SU-DHL-6 (cell line): ENCODE data around the gene FGF9.

Experiments
- H2AFZ ChIP-seq: fragments of 200-600 bp; sonication (generic); 2 replicates; pipeline ENCODE4 v1.6.1; 2014; ENCODE audit warnings: low read depth, mild to moderate bottlenecking, moderate library complexity, mixed read lengths, antibody characterized with exemption, low read length; ENCODE audit not compliant: severe bottlenecking
- H3F3A ChIP-seq: fragments of 200-600 bp; shearing (Covaris generic); 2 replicates; pipeline ENCODE4 v1.6.0; 2016; ENCODE audit warnings: antibody characterized with exemption, mild to moderate bottlenecking; ENCODE audit not compliant: insufficient read depth
- H3K27ac ChIP-seq: fragments of 200-600 bp; sonication (generic); 2 replicates; pipeline ENCODE4 v1.5.1; 2016; ENCODE audit warnings: low read depth, mild to moderate bottlenecking, low read length, moderate library complexity, mixed read lengths
- H3K27me3 ChIP-seq: fragments of 200-600 bp; sonication (generic), shearing (Covaris generic); 2 replicates; pipeline ENCODE4 v1.6.0; 2014; ENCODE audit warnings: mild to moderate bottlenecking, low read length
- H3K36me3 ChIP-seq: fragments of 200-600 bp; sonication (generic); 2 replicates; pipeline ENCODE4 v1.6.1; 2014; ENCODE audit warnings: mild to moderate bottlenecking, low read length, mixed read lengths
- H3K4me2 ChIP-seq: fragments of 300-600, 200-600 bp; shearing (Covaris generic), sonication (generic); 2 replicates; pipeline ENCODE4 v1.6.0; 2014; ENCODE audit warnings: low read length, low read depth, mild to moderate bottlenecking; ENCODE audit not compliant: poor library complexity, severe bottlenecking
- H3K4me3 ChIP-seq: fragments of 200-600 bp; sonication (generic); 2 replicates; pipeline ENCODE4 v1.5.1; 2014; ENCODE audit warnings: antibody characterized with exemption, low read length, mild to moderate bottlenecking, mixed read lengths; ENCODE audit not compliant: insufficient read depth, poor library complexity, severe bottlenecking
- H3K79me2 ChIP-seq: fragments of 200-600 bp; sonication (generic); 2 replicates; pipeline ENCODE4 v1.6.1; 2014; ENCODE audit warnings: mild to moderate bottlenecking, low read length, moderate library complexity; ENCODE audit not compliant: insufficient read depth
- H3K9ac ChIP-seq: fragments of 200-600 bp; sonication (generic); 2 replicates; pipeline ENCODE4 v1.7.0; 2014; ENCODE audit warnings: mild to moderate bottlenecking, low read length
- H3K9me2 ChIP-seq: fragments of 200-600 bp; sonication (generic); replicated peaks from 2 replicates; pipeline ENCODE4 v1.6.1; 2014; ENCODE audit warnings: low read length; ENCODE audit not compliant: insufficient read depth
- H3K9me3 ChIP-seq: fragments of 200-600 bp; sonication (generic); 2 replicates; pipeline ENCODE4 v1.6.1; 2014; ENCODE audit warnings: low read length, mixed read lengths; ENCODE audit not compliant: insufficient read depth
- H4K20me1 ChIP-seq: fragments of 200-600 bp; sonication (generic); 2 replicates; pipeline ENCODE4 v1.6.1; 2014; ENCODE audit warnings: low read depth, mild to moderate bottlenecking, antibody characterized with exemption, low read length, moderate library complexity, mixed read lengths
- EZH2phosphoT487 ChIP-seq: fragments of 200-600 bp; sonication (generic), shearing (Covaris generic); conservative IDR thresholded peaks from 2 replicates; pipeline ENCODE4 v1.6.1; 2018; ENCODE audit warnings: mild to moderate bottlenecking, antibody characterized with exemption, low read length, moderate library complexity, mixed read lengths
- TF ChIP-seq, protein P1 (sequence below): fragments of 200-600 bp; sonication (generic); IDR thresholded peaks from one replicate; pipeline ENCODE4 v1.5.1; 2017; ENCODE audit warnings: antibody characterized with exemption, mild to moderate bottlenecking, low read length, moderate library complexity; ENCODE audit not compliant: insufficient read depth, poor library complexity, severe bottlenecking

Gene FGF9

DNA sequence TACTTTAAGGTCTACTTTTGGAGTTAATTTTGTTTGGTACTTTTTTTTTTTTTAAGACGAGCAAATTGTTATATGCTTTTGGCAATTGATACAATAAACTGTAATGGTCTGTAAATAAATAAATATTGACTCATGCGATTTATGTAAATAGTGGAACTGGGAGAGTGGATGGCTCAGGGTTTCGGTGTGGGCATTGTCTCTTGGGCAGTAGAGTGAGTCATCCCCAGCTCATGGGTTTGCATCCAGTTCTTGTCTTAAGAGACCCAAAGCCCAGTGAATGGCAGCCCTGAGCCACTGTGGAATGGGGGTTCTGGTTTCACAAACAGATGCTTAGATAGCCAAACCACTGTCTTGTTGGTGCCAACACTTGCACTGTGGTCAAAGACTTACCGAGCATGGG lies 33.0 kb downstream of the FGF9 start:
- H4K20me1 ChIP-seq: no peaks in the 10 kb centered on the region
- H2AFZ ChIP-seq: no peak overlapping the region

DNA sequence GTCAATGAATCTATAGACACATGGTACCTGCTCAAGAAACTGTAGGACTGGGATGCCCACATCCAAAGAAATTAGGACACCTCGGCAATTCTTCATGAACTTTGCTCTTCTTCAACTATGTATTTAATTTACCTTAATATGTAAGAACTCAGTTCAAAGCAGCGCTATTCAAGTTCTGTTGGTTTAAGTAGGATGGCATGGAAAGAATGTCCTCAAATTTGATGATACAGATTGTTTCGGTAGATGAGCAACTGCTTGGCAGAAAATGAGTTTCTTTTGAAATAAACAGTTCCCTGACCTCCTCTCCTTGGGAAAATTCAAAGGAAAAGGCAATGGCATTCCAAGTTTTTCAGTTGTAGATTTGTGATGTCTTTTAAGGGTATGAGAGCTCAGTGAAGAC lies 36.7 kb downstream of the FGF9 start:
- Histone ChIP-seq H3F3A (no peaks in the 10 kb centered on the region), H3K36me3 (no peaks in the 10 kb centered on the region), H3K4me3 (no peak overlapping the region), H3K79me2 (no peaks in the 10 kb centered on the region), H3K27me3 (no peaks in the 10 kb centered on the region), H3K27ac (no peak overlapping the region), H3K4me2 (no peak overlapping the region), H3K9ac (no peak overlapping the region), H3K9me3 (no peaks in the 10 kb centered on the region), H2AFZ (no peak overlapping the region), H3K9me2 (no peaks in the 10 kb centered on the region), H4K20me1 (no peaks in the 10 kb centered on the region)
- no peak for TF ChIP-seq EZH2phosphoT487
- TF ChIP-seq, protein P1, sequence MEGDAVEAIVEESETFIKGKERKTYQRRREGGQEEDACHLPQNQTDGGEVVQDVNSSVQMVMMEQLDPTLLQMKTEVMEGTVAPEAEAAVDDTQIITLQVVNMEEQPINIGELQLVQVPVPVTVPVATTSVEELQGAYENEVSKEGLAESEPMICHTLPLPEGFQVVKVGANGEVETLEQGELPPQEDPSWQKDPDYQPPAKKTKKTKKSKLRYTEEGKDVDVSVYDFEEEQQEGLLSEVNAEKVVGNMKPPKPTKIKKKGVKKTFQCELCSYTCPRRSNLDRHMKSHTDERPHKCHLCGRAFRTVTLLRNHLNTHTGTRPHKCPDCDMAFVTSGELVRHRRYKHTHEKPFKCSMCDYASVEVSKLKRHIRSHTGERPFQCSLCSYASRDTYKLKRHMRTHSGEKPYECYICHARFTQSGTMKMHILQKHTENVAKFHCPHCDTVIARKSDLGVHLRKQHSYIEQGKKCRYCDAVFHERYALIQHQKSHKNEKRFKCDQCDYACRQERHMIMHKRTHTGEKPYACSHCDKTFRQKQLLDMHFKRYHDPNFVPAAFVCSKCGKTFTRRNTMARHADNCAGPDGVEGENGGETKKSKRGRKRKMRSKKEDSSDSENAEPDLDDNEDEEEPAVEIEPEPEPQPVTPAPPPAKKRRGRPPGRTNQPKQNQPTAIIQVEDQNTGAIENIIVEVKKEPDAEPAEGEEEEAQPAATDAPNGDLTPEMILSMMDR: no peak

More for the DNA sequence above, 33.0 kb downstream of the FGF9 start:
- H3K9me2 ChIP-seq: no peaks in the 10 kb centered on the region
- no peaks in the 10 kb centered on the region for H3K36me3 ChIP-seq
- no peaks in the 10 kb centered on the region for H3K27me3 ChIP-seq
- H3K79me2 ChIP-seq: no peaks in the 10 kb centered on the region
- no peaks in the 10 kb centered on the region for H3K9me3 ChIP-seq
- TF ChIP-seq, protein P1: no peak
- no peak for TF ChIP-seq EZH2phosphoT487
- H3K4me3 ChIP-seq: no peak overlapping the region
- H3K4me2 ChIP-seq: no peak overlapping the region
- no peak overlapping the region for H3K27ac ChIP-seq
- no peak overlapping the region for H3K9ac ChIP-seq
- no peaks in the 10 kb centered on the region for H3F3A ChIP-seq

DNA sequence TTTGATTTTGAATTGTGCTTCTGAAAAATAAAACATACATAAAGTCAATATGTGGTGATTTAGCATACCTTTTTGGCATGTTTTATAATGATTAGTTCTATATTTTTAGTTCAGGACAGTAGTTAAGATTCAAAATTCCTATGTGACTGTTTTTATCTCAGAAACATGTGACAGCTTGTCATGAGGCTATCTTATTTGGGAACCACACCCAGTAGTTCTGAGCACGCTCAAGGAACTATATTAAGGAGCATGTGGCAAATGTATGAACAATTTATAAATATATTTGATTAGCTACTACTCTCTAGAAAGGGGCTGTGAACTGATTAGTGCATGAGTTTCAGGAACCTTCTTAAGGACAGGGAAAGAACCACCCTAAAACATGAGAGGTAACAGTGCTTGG lies 38.8 kb downstream of the FGF9 start:
- TF ChIP-seq, protein P1: no peak
- TF ChIP-seq EZH2phosphoT487: no peak
- H3K4me3 ChIP-seq: no peak overlapping the region

More for the DNA sequence above, 38.8 kb downstream of the FGF9 start:
- no peak overlapping the region for H3K9ac ChIP-seq
- no peaks in the 10 kb centered on the region for H3F3A ChIP-seq
- no peak overlapping the region for H3K4me2 ChIP-seq
- H3K79me2 ChIP-seq: no peaks in the 10 kb centered on the region
- no peaks in the 10 kb centered on the region for H3K27me3 ChIP-seq
- H4K20me1 ChIP-seq: no peaks in the 10 kb centered on the region
- no peak overlapping the region for H2AFZ ChIP-seq
- H3K9me2 ChIP-seq: no peaks in the 10 kb centered on the region
- H3K27ac ChIP-seq: no peak overlapping the region
- H3K9me3 ChIP-seq: no peaks in the 10 kb centered on the region
- no peaks in the 10 kb centered on the region for H3K36me3 ChIP-seq
